ENCODE results near the gene TLE4.

Gene TLE4

DNA sequence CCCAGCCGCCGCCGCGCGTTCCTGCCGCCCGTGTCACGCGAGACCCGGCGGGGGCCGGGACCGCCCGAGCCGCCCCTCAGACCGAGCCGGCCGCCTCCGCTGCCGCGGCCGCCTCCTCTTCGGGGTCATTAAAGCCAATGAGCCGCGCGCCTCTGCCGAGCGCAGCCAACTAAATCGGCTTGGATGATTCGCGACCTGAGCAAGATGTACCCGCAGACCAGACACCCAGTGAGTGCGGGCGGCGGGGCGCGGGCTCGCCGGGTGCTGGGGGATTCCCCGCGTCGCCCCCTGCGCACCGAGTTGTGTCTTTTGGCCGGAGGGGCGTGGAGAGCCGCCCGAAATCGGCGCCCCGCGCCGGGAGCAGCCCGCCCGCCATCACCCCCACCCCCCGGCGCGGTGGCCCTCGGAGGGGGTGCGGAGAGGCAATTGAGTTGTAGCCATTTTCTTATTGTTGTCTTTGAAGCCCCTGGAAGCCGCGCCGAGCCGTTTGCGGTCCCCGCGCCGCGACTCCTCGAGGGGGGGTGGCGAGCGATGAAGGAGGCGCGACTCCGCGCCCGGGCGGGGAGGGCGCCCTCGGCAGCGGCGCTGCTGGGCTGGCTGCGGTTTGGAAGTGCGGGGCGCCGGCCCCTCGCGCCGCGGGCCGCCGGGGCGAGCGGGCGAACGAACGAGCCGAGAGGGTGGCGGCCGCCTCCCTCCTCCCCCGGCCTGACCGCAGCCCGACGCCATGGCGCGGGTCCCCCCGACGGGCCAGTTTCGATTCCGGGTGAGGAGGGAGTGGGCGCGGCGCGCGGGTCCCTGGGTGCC, 1.0 kb downstream of the TLE4 start:
- no peak for DNase-seq

DNA sequence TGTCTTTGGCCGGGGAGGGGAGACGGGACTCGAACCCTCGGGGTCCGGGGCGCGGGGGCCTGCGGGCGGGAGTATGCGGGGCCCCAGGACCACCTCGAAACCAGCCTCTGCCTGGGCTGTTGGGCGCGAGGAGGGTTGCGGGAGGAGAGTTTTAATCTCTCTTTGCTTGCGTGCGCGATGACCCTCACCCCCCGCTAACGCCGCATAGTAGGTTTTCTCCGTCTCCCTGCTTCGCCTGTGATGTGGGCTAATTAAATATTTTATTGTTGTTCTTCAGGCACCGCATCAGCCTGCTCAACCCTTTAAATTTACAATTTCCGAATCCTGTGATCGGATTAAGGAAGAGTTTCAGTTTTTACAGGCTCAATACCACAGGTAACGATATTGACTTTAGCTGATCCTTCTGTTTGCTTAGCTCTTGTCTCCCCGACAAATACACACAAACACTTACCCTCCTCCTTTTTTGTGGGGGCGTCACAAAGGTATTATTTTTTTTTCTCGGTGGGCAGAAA, 1.7 kb downstream of the TLE4 start:
- no peak for DNase-seq

GRCh38 chr9:79574136-79574535, 2.4 kb downstream of the TLE4 start:
- no peak for DNase-seq

- no peak for DNase-seq
These were observed 3.0 kb downstream of the TLE4 start for GRCh38 chr9:79574781-79575180.

DNA sequence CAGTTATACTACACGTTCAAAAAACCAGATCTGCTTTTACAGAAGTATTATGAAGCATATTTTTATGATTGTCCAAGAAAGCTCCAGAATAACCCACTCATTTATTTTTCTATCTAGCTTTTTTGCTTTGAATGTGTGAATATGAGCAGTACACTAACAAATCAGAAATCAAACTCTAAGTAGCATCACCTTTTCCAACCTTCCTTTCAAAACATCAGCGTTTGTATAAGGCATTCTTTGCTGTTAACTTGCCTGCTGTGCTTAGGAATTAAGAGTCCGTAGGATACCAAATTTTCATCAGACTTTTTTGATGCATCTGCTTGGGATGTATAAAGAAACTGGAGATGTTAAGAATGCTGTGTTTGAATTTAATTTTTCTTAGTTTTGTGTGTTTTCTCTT, 3.8 kb downstream of the TLE4 start:
- no peak for DNase-seq

GRCh38 chr9:79577969-79578723, 6.4 kb downstream of the TLE4 start:
- no peak for DNase-seq

- no peak for DNase-seq
These were observed 7.1 kb downstream of the TLE4 start for GRCh38 chr9:79578891-79579290.

DNA sequence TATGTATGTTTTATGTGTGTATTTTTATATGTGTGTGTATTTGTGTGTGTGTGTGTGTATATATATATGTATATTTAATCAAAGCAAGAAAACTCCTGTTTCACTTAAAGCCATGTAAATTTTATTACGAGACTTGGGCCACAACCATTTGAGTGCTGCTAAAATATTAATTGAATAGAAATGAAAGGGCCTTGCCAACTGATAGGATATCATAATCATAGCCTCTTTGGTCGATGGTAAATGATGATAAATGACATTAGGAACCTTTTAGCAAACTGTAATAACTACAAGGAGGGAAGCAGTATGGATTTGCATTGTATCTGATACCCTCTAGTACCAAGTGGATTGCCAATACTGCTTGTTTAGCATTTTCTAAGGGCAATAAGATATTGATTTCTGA, 7.9 kb downstream of the TLE4 start:
- DNase-seq: no peak

DNA sequence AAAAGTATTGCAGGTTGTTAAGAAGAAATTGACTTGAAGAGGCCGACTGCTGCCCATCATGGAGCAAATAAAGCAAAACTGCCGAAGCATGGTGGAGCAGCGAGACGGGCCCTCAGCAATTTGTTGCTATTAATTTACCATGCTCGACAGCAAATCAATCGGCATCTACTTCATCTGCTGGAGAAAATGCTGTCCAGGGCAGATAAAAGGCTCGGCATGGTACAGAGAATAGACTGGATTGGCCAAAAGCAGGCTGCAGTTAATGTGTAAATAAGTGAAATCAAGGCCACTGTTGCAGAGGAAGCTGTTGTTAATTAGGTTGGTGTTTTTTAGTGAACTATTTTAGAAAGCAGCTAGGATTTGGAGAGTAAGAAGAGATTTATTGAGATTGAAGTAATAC, 8.3 kb downstream of the TLE4 start:
- DNase-seq: no peak

DNA sequence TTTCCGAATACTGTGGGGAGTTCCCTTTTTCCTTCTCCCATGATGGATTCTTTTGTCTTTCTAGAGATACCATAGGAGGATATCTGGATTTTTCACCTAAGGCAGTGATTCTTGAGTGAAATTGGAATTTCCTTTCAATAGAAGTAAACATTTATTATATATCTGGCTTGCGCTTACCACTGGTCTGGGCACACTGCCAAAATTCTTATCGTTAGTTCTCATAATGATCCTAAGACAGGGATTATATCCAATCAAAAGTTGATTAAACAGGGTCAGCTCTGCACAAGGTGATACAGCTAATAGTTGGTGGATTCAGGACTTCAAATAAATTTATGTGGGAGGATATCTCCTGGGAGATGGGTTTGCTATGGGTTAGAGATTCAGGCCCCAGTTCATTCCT, 9.6 kb downstream of the TLE4 start:
- no peak for DNase-seq

DNA sequence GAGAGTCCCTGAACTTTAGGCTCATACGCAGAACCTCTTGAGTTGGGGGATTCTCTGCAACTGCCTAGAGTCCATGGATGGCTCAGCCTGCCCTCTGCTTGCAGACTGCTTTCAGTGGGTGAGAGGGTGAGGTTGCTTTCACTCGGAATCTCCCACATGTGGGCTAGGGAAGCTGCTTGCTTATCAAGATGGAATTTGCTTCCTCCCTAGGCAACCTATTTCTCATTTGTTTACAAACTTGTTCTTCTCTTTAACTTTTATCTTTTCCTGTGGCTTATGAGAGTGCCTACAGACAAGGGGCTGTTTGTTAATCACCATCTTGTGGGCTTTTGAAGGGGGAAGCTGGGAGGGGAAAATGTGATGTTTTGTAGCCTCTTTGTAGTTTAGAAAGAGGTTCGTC, 10.0 kb downstream of the TLE4 start:
- DNase-seq: no peak

DNA sequence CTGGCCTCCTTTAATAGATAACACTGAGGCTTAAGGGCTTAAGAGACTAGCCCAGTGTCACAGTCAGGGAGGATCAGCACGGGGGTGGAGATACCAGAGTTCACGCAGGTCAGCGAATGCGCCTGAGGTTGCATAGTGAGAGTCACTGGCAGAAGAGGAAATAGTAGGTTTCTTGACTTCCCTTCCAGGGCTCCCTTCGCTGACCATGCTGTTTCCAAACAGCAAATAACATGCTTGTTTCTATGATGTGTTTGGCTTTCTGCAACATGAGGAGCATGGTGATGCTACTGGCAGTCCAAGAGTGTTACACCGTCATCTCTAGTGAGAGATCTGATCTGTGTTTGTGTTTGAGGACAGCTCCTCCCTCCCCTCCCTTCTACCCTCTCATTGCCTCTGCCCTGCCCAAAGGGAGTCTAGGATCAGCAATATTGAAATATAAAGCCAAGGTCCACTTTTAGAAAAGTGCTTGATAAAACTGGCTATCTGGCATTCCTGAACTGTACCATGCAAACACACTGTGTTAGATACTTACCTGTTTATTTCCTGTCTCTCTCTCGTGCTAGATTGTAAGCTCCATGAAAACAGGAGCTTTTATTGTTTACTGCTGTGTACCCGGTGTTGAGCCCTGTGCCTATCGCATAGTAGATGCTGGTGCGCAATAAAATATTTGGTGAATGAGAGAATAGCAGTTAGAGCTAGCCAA, 12.3 kb downstream of the TLE4 start:
- no peak for DNase-seq

DNA sequence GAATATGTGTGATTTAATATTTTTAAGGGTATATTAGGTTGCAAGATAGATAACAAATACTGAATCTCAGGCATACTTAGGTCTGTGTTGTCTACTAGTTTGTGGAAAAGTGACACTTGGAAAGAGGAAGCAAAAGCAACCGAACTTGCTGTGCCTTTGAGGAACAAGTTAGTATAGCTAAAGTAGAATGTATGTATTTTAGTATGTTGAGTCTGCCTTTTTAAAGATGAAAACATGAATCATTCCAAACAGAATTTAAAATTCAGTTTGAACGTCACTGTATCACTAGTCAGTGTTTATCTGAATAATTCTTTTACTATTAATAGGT, 12.9 kb downstream of the TLE4 start:
- DNase-seq: no peak

DNA sequence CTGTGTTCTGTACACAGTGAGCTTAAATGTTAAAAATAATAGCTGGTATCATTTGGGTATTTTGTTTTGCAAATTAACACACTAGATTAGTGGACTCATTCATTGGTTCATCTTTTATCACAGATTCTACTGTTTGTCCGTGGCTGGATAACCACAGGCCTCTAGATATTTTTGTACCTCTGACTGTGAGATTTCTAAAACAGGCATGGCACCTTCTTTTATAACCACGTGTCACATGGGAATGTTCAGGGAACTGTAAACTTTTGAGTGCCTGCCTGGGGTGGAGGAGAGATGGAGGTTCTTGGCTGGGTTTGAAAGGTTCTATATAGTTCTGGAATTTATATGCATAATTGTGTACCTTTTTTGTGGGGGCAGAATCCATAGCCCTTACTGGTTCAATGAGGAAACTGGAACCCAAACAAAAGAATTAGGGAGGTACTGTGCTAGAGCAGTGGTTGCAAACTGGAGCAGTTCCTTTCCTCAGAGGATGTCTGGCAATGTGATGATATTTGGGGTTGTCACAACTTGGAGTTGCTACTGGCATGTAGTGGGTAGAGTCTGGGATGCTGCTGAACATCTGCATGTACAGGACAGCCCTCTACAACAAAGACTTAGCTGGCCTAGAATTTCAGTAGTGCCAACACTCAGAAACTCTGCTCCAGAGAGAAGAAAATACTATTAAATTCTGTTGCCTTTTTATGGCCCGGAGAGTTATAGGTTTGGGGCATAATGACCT, 16.9 kb downstream of the TLE4 start:
- DNase-seq: no peak

- no peak for DNase-seq
These were observed 19.7 kb downstream of the TLE4 start for GRCh38 chr9:79591458-79591857.

DNA sequence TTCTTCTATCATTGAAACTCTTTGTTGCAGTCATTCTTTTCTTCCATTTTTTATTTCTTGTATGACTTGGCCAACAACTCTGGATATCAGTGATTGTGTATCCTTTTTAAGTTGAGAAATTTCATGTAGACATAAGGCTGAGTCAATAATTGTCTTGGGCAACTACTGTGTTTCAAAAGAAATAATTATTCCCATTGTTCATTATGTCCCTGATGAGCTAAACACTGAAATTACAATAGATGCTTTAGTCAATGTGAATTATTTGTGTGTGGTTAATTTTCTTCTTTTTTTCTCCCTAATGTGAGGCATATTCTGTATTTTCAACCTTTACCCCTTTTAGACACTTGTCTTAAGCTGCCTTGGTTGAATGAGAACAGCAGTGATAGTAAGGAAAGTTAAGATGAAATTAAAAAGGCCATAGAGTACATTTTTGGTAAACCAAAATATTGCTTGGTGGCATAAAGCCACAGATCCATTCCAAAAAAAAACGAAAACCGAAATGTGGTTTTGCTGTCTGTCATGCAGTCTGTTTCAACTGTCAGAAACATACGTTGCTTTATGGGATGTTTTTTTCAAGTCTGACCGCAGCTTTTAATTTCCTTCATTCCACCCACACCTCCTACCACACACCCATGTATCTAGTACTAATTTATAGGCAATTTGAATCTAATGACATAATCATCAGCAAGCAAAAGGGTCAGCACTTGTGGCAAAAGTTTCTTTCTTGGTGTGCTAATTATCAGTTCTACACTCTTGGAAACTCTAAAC, 21.1 kb downstream of the TLE4 start:
- DNase-seq: no peak

GRCh38 chr9:79598562-79599345, 27.0 kb downstream of the TLE4 start:
- DNase-seq: no peak

GRCh38 chr9:79600466-79600865, 28.7 kb downstream of the TLE4 start:
- DNase-seq: no peak

DNA sequence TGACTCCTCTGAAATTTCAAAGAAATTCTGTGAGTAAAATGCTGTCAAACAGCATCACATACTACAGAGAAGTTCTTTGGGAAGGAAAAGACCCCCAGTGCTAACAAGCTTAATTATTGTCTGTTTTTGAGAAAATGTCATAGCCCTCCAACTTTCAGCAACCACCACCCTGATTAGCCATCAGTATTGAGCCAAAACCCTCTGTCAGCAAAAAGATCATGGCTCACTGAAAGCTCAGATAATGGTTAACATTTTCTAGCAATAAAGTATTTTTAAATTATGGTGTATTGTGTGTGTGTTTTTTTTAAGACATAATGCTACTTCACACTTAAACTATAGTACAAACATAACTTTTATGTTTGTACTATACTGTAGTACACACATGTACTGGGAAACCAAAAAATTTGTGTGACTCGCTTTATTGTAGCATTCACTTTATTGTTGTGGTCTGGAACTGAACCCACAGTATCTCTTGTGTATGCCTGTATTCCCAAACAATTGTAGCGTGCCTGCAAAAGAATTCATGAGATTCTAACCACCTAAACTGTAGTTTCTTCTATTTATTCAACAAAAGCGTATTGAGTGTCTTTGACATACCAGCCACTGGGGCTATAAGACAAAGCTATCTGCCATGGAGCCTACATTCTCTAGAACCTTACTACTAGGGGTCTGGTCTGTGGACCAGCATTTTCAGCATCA, 31.6 kb downstream of the TLE4 start:
- DNase-seq: no peak

GRCh38 chr9:79604149-79604548, 32.4 kb downstream of the TLE4 start:
- no peak for DNase-seq
